ENCODE data around the gene CUEDC1. TPM values are rescaled to one million over a fixed set of nuclear protein-coding genes. Genes with fewer than 3 reads are reported as not detected.
A peak's percentile ranks its signal among the peaks of the same experiment; 100 is the strongest.

Gene CUEDC1
- total and polyA plus RNA-seq, 2 of the 13 experiments (the other 11 are each of a cell fraction or from before 2014, with no cell fraction given): 7.4 to 12.9 TPM

DNA sequence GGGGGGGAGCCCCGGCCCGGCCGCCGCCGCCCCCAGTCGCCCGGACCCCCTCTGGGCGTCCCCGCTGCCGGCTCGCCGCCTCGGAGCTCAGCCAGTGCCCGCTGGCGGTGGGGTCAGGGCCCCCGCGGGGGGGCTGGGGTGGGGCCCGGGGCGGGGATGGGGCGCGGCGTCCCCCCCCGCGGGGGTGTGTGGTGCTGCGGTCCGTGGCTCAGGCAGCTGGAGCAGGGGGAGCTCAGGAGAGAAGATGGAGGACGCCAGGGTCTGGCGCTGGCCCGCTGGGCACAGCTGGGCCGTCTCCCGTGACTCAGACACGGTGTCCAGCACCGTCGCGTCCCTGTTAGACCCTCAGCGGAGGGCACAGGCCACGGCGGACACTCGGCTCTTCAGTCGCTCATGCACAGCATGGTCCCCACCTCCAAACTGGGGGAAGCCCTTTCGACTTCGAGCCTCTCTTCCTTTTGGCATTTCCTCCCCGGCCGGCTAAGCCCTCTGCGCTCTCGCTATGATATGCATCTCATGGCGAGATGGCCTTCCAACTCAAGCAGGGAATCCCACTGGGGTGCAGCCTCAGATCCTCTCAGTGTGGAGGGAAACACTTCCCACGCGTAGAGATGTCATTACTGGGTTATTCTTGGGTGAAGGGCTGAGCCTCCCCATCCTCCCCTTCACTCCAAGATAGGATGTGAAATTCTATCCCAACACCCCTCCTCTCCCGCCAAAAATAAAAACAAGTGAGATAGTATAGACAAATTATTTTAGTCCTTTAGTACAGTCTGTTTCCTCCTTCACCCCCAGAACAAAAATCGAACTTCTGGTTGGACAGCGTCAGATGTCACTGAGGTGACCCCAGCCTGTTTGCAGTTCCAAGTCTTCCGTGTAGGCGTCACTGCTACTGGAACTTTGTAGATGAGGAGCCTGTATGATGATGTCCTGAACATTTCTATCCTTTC lies 33.4 kb upstream of the CUEDC1 start (continued):
- TF ChIP-seq, protein P1, sequence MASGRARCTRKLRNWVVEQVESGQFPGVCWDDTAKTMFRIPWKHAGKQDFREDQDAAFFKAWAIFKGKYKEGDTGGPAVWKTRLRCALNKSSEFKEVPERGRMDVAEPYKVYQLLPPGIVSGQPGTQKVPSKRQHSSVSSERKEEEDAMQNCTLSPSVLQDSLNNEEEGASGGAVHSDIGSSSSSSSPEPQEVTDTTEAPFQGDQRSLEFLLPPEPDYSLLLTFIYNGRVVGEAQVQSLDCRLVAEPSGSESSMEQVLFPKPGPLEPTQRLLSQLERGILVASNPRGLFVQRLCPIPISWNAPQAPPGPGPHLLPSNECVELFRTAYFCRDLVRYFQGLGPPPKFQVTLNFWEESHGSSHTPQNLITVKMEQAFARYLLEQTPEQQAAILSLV (CRISPR knock-in tag; IDR thresholded peaks at IDR 0.05; ENCODE audit: borderline replicate concordance): peak; percentile 86; the same call in 1 of the 2 replicates
- TF ChIP-seq HNRNPUL1 (IDR thresholded peaks at IDR 0.05; ENCODE audit: low read depth, low read length): no peak
- TF ChIP-seq TP53 (CRISPR knock-in tag; conservative IDR thresholded peaks at IDR 0.05): no peak
- TF ChIP-seq ZSCAN12 (CRISPR knock-in tag; IDR thresholded peaks at IDR 0.05): no peak
- TF ChIP-seq, protein P2, sequence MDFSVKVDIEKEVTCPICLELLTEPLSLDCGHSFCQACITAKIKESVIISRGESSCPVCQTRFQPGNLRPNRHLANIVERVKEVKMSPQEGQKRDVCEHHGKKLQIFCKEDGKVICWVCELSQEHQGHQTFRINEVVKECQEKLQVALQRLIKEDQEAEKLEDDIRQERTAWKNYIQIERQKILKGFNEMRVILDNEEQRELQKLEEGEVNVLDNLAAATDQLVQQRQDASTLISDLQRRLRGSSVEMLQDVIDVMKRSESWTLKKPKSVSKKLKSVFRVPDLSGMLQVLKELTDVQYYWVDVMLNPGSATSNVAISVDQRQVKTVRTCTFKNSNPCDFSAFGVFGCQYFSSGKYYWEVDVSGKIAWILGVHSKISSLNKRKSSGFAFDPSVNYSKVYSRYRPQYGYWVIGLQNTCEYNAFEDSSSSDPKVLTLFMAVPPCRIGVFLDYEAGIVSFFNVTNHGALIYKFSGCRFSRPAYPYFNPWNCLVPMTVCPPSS (IDR thresholded peaks at IDR 0.05): no peak
- TF ChIP-seq TCF12 (IDR thresholded peaks at IDR 0.05): no peak
- TF ChIP-seq TCF12 (CRISPR knock-in tag; IDR thresholded peaks at IDR 0.05): no peak
- no peak for TF ChIP-seq FOXP1 (IDR thresholded peaks at IDR 0.05)
- no peak for TF ChIP-seq FOXP1 (CRISPR knock-in tag; IDR thresholded peaks at IDR 0.05)
- TF ChIP-seq ZNF691 (CRISPR knock-in tag; IDR thresholded peaks at IDR 0.05; ENCODE audit: borderline replicate concordance, low read depth): peak; percentile 82; the same call in 1 of the 2 replicates
- TF ChIP-seq ZNF275 (CRISPR knock-in tag; IDR thresholded peaks at IDR 0.05; ENCODE audit: borderline replicate concordance): no peak; the same call in 1 of the 2 replicates
- TF ChIP-seq ZNF674 (CRISPR knock-in tag; IDR thresholded peaks at IDR 0.05; ENCODE audit: low read depth): no peak
- TF ChIP-seq TAF1 (CRISPR knock-in tag; IDR thresholded peaks at IDR 0.05): peak; percentile 68; the same call in 1 of the 2 replicates
- TF ChIP-seq AKAP8 (CRISPR knock-in tag; IDR thresholded peaks at IDR 0.05): peak; percentile 93; the same call in 1 of the 2 replicates
- no peak; the same call in 1 of the 2 replicates for TF ChIP-seq ZNF317 (CRISPR knock-in tag; IDR thresholded peaks at IDR 0.05)
- no peak for TF ChIP-seq NFE2L1 (CRISPR knock-in tag; IDR thresholded peaks at IDR 0.05; ENCODE audit: borderline replicate concordance)
- no peak for TF ChIP-seq HDAC2 (CRISPR knock-in tag; IDR thresholded peaks at IDR 0.05)
- TF ChIP-seq PLSCR1 (CRISPR knock-in tag; IDR thresholded peaks at IDR 0.05; ENCODE audit: borderline replicate concordance): no peak
- TF ChIP-seq RBFOX2 (IDR thresholded peaks at IDR 0.05; ENCODE audit: low read depth, low read length): peak; percentile 80
- no peak for TF ChIP-seq RELA (CRISPR knock-in tag; IDR thresholded peaks at IDR 0.05)
- TF ChIP-seq ZNF800 (CRISPR knock-in tag; IDR thresholded peaks at IDR 0.05): no peak

Data from HepG2 (cell line).